ENCODE measurements around the gene MAPKAP1.

GRCh38 chr9:125479846-125480615 lies 227.0 kb downstream of the MAPKAP1 start:
- TF ChIP-seq CTCF (optimal IDR thresholded peaks at IDR 0.05 in 1 of 3, IDR thresholded peaks at IDR 0.05 in 1 of 3, conservative IDR thresholded peaks at IDR 0.05 in 1 of 3; ENCODE audit: extremely low read depth in 1 of 3, insufficient read depth in 2 of 3, low read length in 3 of 3), result no peak
- TF ChIP-seq EZH2 (IDR thresholded peaks at IDR 0.05; ENCODE audit: low read length), result no peak

Measured in keratinocyte (primary cell).